ENCODE data around the gene MBOAT7.
"Not testable (repeated sequence)": the region's sequence is repeated elsewhere in the genome, so short reads cannot be mapped to it uniquely, and the experiment has no call there.

MBOAT7 gene

DNA sequence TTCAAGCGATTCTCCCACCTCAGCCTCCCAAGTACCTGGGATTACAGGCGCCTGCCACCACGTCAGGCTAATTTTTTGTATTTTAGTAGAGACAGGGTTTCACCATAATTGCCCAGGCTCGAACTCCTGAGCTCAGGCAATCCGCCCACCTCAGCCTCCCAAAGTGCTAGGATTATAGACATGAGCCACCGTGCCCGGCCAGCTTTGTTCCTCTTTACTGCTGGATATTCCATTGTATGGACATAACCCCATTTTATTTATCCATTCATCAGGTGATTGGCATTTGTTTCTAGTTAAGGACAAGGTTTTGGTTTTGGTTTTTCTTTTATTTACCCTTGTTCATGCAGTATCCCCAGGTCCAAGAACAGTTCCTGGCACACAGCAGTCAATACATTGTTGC is 7.2 kb upstream of the MBOAT7 start:
- TF ChIP-seq, protein P1, sequence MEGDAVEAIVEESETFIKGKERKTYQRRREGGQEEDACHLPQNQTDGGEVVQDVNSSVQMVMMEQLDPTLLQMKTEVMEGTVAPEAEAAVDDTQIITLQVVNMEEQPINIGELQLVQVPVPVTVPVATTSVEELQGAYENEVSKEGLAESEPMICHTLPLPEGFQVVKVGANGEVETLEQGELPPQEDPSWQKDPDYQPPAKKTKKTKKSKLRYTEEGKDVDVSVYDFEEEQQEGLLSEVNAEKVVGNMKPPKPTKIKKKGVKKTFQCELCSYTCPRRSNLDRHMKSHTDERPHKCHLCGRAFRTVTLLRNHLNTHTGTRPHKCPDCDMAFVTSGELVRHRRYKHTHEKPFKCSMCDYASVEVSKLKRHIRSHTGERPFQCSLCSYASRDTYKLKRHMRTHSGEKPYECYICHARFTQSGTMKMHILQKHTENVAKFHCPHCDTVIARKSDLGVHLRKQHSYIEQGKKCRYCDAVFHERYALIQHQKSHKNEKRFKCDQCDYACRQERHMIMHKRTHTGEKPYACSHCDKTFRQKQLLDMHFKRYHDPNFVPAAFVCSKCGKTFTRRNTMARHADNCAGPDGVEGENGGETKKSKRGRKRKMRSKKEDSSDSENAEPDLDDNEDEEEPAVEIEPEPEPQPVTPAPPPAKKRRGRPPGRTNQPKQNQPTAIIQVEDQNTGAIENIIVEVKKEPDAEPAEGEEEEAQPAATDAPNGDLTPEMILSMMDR (IDR thresholded peaks at IDR 0.05; ENCODE audit: insufficient read depth, low read depth, low read length, missing control alignments): no peak
- DNase-seq (ENCODE audit: low read depth): no peak

GRCh38 chr19:54194463-54194862 is 5.1 kb upstream of the MBOAT7 start:
- not testable (repeated sequence) for DNase-seq (ENCODE audit: low read depth); H3K4me3 ChIP-seq (ENCODE audit: low read depth, low read length)

More for the DNA sequence above, 7.2 kb upstream of the MBOAT7 start:
- H3K4me3 ChIP-seq (ENCODE audit: low read depth, low read length): no peak overlapping the region

DNA sequence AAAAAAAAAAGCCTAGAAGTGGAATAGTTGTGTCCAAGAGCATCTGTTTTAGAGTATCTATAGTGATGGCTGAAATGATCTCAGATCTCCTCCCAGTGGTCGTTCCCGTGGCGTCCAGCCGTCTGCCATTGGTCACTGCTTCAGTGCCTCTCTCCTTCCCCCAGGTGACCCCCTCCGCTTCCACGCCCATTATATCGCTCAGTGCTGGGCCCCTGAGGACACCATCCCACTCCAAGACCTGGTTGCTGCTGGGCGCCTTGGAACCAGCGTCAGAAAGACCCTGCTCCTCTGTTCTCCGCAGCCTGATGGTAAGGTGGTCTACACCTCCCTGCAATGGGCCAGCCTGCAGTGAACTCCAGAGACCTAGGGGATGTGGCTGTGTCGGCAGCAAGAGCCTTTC is 3.6 kb upstream of the MBOAT7 start:
- DNase-seq (ENCODE audit: low read depth): no peak
- TF ChIP-seq, protein P1 (IDR thresholded peaks at IDR 0.05; ENCODE audit: insufficient read depth, low read depth, low read length, missing control alignments): no peak
- H3K4me3 ChIP-seq (ENCODE audit: low read depth, low read length): no peak overlapping the region

GRCh38 chr19:54191811-54192453 is 2.6 kb upstream of the MBOAT7 start:
- DNase-seq (ENCODE audit: low read depth): no peak
- H3K4me3 ChIP-seq (ENCODE audit: low read depth, low read length): peak overlapping the region; percentile 72
- TF ChIP-seq, protein P1 (IDR thresholded peaks at IDR 0.05; ENCODE audit: insufficient read depth, low read depth, low read length, missing control alignments): no peak

DNA sequence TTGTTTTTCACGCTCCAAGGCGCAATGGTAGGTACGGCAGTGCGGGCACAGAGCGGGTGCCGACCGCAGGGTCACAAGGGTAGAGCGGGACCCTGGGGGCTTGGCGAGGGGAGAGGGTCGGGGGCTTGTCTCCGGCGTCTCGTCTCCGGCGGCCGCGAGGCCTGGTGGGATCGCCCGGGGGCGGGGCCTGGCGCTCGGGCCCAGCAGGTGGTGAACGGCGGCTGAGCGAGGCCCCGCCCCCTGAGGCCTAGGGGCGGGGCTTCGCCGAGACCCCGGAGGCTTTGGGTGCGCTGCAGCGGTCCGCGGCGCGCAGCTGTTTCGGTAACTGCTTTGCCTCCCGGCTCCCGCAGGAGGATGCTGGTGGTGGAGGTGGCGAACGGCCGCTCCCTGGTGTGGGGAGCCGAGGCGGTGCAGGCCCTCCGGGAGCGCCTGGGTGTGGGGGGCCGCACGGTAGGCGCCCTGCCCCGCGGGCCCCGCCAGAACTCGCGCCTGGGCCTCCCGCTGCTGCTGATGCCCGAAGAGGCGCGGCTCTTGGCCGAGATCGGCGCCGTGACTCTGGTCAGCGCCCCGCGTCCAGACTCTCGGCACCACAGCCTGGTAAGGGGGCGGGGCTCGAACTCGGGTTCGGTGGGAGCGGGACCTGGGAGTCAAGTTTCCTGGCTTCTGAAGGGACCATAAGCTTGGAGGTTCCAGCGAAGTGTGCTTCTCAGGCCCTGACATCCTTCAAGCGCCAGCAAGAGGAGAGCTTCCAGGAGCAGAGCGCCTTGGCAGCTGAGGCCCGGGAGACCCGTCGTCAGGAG is 1.8 kb upstream of the MBOAT7 start, which contains the start of gene TSEN34:
TSEN34 (plus strand) TSS at position 298 of the 800 bp plus-strand sequence; CDS start at position 355, 57 bp downstream.
- peak; percentile 93 for DNase-seq (ENCODE audit: low read depth)
- peak within 1 kb of the TSS; percentile 72 for H3K4me3 ChIP-seq (ENCODE audit: low read depth, low read length)
- TF ChIP-seq, protein P1 (IDR thresholded peaks at IDR 0.05; ENCODE audit: insufficient read depth, low read depth, low read length, missing control alignments): no peak

DNA sequence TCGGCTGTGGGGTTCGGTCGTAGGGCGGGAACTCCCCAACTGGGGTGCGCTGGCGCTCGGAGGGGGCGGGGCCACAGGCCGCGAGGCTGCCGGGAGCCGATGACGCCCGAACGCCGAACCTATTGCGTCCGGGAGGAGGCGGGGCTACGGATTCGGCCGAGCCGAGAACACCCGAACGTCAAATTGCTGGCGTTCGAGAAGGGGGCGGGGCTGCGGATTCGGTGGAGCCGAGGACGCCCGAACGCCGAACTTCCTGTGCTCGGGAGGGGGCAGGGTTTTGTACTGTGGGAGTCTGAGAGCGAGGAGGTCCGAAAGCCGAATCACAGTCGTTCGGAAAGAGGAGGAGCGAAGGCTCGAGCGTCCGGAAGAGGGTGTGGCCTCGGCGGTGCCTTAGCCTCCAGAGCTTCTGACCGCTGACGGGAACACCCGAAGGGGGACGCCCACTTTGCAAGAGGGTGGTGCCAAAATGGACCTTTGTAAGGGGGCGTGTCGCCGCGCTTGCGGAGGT is 1.2 kb upstream of the MBOAT7 start:
- TF ChIP-seq, protein P1 (IDR thresholded peaks at IDR 0.05; ENCODE audit: insufficient read depth, low read depth, low read length, missing control alignments): no peak
- DNase-seq (ENCODE audit: low read depth): peak; percentile 100
- peak overlapping the region; percentile 72 for H3K4me3 ChIP-seq (ENCODE audit: low read depth, low read length)

- H3K4me3 ChIP-seq (ENCODE audit: low read depth, low read length): peak overlapping the region; percentile 89
- DNase-seq (ENCODE audit: low read depth): peak; percentile 100
- TF ChIP-seq, protein P1 (IDR thresholded peaks at IDR 0.05; ENCODE audit: insufficient read depth, low read depth, low read length, missing control alignments): no peak
These were observed 539 bp upstream of the MBOAT7 start for GRCh38 chr19:54189735-54190502.

Data from GM12865 (cell line).